ENCODE data around the gene LRRC4C.

- TF ChIP-seq RFX5 (IDR thresholded peaks at IDR 0.05; ENCODE audit: low read depth, low read length) (no peak), CHD2 (IDR thresholded peaks at IDR 0.05; ENCODE audit: borderline replicate concordance, low read depth, low read length) (no peak), ATF7 (IDR thresholded peaks at IDR 0.05; ENCODE audit: low read depth) (no peak), MAX (IDR thresholded peaks at IDR 0.05; ENCODE audit: low read depth, low read length) (no peak), NR2C2 (IDR thresholded peaks at IDR 0.05; ENCODE audit: borderline replicate concordance, control insufficient read depth, insufficient read length, low read depth) (no peak), FOXM1 (IDR thresholded peaks at IDR 0.05; ENCODE audit: low read depth, low read length) (no peak), CTCF (IDR thresholded peaks at IDR 0.05 in 2 of 3, conservative IDR thresholded peaks at IDR 0.05 in 1 of 3; ENCODE audit: control insufficient read depth in 2 of 3, extremely low read depth in 1 of 3, insufficient read depth in 1 of 3, low read depth in 3 of 3, low read length in 3 of 3) (no peak), EGR1 (IDR thresholded peaks at IDR 0.05; ENCODE audit: borderline replicate concordance in 1 of 2, low read depth in 2 of 2, low read length in 2 of 2) (no peak), ZNF384 (IDR thresholded peaks at IDR 0.05; ENCODE audit: borderline replicate concordance, low read depth, low read length) (no peak), POLR2AphosphoS5 (IDR thresholded peaks at IDR 0.05; ENCODE audit: low read length) (no peak), CHD1 (IDR thresholded peaks at IDR 0.05; ENCODE audit: low read depth, low read length) (no peak)
Measured at GRCh38 chr11:41446566-41446965, 12.9 kb downstream of the LRRC4C start.
